Islet precursor cell (in vitro differentiated cells): ENCODE data around the gene RAB2B.
A peak's percentile ranks its signal among the peaks of the same experiment; 100 is the strongest.

ENCODE experiments used
- DNase-seq: peaks from one replicate; pipeline ENCODE4 v3.0.0-alpha.2; 2018

RAB2B gene

GRCh38 chr14:21476925-21477681 lies at the start of gene RAB2B, which contains the start of gene TOX4:
RAB2B (minus strand) TSS chr14:21476959; CDS start chr14:21476872, 87 bp downstream.
TOX4 (plus strand) TSS chr14:21477195; CDS start chr14:21477279, 84 bp downstream.
- DNase-seq = peak; percentile 99

- peak; percentile 93 for DNase-seq
These were observed 49.4 kb upstream of the RAB2B start, which contains the start of gene SALL2 for GRCh38 chr14:21525962-21526671. SALL2 (minus strand) TSS chr14:21526346; CDS start chr14:21526127, 219 bp downstream.

DNA sequence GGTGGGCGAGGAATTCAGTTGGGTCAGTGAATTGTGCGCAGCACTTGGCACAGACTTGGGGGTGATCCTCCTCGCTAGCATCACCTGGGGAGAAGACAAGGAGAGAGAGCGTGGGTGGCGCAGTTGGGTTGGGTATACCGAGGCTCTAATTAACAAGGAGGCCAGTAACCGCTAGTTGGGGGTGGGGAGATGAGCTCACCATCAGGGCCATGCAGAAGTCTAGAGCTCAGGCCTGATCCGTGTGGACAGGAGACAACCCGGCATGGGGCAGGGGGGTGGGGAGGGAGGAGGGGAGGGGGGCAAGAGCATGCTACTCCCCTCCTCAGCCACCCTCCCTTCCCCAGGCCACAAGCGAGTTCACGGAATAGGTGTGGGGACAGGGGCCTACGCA lies 48.8 kb upstream of the RAB2B start:
- peak; percentile 69 for DNase-seq

GRCh38 chr14:21524575-21525490 lies 48.1 kb upstream of the RAB2B start:
- DNase-seq = no peak

DNA sequence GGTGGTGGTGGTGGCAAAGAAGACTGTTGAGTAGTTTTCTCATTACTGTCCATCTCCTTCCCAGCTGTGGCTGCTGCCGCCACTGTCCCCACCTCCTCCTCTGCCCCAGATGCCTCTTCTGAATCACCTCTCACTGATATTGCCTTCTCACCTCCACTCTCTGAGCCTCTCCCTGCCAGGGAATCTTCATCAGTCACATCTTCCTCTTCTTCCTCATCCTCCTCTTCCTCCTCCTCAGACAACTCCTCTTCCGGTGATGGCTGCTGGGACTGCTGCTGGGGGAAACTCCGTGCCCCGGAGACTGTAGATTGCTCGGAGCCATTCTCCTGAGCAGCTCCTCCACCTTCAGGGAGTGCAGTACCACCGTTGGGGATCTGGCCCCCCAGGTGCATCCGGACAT lies 46.4 kb upstream of the RAB2B start:
- DNase-seq = no peak

- DNase-seq = no peak
These were observed 44.7 kb upstream of the RAB2B start for GRCh38 chr14:21521501-21521900.

GRCh38 chr14:21520767-21521166 lies 44.0 kb upstream of the RAB2B start:
- no peak for DNase-seq

DNA sequence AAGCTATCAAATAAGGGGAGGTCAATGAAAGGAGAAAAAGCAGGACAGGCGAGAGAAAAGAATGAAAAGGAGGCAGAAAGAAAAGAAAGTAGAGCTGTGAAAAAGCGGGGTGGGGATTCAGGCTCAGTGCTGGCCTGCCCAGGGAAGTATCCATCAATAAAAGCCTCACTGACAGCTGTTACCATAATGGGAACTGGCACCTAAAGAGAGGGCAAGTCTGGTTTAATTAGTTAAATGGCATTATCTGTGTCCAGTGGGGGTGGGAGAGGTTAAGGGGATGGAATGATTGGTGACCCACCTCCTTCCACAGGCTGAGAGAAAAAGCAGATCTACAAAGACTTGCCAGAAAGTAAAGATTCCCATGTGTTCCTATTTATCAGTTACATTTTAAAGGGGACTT lies 42.0 kb upstream of the RAB2B start:
- no peak for DNase-seq

DNA sequence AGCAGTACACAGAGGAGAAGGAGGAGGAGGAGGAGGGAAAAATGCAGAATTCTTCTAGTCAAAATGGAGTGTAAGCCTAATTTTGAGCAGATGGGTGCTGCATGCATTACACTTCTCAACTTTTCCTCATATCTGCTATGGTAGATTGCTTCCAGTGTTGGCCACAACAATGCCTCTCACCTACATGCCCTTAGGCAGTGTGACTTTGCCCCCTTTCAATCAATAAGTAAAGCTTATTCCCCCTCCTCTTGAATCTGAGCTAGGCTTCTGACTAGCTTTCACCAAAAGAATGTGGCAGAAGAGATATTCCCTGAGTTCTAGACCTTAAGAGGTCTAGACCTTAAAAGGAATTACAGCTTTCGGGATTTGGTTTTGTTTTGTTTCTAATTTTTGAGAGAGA lies 37.6 kb upstream of the RAB2B start:
- DNase-seq = no peak

DNA sequence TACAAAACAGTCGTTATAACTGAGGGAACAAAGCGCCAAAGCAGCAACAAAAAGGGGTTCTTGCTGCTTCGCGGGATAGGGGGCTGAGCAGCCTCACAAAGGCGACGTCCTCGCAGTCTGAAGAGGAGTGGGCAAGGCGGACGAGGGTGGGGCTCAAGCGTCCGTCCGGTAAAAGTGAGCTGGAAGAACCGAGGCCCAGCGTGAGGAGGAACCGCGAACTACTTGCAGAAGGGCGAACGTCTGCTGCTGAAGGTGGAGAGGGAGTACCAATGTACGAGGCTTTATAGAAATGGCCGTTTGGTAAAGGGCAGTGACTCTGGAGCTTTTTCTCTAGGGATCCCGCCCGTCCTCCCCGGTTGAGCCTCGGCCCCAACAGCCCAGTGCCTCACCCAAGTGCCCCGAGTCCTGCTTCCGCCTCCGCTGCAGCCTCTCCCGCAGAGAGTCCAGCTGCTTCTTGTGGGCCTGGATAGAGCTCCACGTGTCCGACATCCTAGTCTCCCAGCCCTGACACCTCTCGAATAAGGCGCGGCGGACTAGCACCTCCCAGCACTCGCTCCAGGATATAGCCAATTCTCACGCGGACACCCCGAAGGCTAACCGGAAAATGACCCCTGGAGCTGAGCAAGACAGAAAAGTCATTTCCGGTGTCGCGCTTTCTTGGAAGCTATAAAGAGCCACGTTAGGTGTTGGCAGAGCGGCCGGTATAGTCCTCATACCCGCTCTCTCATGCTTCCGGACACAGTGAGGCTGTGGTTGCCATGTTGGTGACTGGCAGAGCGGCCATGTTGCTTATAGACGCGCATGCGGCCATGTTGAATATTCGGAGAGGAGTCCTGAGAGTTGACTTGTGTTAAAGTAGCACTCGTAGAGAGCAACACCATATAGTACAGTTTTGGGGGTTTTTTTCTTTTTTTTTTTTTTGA lies 34.2 kb upstream of the RAB2B start, which contains the start of gene METTL3:
TSS of gene METTL3 (minus strand) at position 606 of the 923 bp plus-strand sequence. CDS start at position 489, 117 bp downstream.
- DNase-seq = peak; percentile 98

- no peak for DNase-seq
These were observed 32.8 kb upstream of the RAB2B start for GRCh38 chr14:21509432-21510143.

- no peak for DNase-seq
These were observed 29.8 kb upstream of the RAB2B start for GRCh38 chr14:21506557-21506956.

DNA sequence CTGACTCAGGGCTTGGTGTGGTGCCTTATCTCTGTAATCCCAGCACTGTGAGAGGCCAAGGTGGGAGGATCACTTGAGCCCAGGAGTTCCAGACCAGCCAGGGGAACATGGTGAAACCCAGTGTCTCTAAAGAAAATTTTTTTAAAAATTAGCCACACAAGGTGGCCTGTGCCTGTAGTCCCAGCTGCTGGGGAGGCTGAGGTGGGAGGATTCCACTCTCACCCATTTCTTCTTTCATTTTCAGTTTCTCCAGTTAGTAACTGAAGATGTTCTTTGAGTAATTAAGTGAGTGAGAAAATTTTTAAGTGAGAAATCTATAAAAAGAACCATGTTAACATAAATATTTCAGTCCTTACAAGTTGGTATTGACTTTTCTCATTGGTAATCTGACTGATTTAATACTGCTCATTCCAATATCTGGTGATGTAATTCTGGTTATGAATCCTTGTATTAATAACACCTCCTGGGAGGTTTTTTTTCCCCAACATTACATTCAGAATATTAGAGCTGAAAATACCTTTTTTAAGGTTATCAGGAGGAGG lies 28.3 kb upstream of the RAB2B start:
- DNase-seq = no peak

DNA sequence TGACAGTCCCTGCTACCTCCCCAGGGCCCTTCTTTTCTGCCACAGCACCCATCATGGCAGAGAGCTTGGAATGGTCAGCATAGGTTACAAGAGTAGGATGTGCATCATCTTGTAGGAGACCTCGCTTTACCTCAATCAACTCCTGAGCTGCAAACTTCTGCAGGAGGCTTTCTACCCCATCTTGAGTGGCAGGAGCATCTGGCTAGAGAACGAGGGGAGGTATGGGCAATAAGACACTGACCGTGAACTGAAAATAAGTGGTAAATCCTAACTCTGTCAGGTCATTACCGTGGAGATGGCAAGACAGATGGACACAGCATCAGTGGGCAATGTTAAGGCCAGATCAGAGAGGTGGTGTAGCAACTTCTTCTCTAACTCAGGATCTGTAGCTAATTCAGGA lies 26.6 kb upstream of the RAB2B start:
- DNase-seq = no peak

- no peak for DNase-seq
These were observed 24.8 kb upstream of the RAB2B start for GRCh38 chr14:21501568-21501967.

- no peak for DNase-seq
These were observed 22.1 kb upstream of the RAB2B start for GRCh38 chr14:21498540-21499526.

- no peak for DNase-seq
These were observed 19.7 kb upstream of the RAB2B start for GRCh38 chr14:21496453-21496852.

GRCh38 chr14:21494902-21495762 lies 18.4 kb upstream of the RAB2B start:
- DNase-seq = no peak
